Endothelial cell of umbilical vein (primary cell): ENCODE measurements around the gene SCAF8.

ENCODE experiments used
- EZH2 ChIP-seq: IDR thresholded peaks from 2 replicates; pipeline ENCODE4 v1.6.1; 2012; ENCODE audit warnings: borderline replicate concordance, low read depth, mild to moderate bottlenecking, moderate library complexity, low read length, inconsistent platforms; ENCODE audit not compliant: severe bottlenecking
- JUN ChIP-seq: IDR thresholded peaks from 2 replicates; pipeline ENCODE4 v1.6.1; 2011; ENCODE audit warnings: borderline replicate concordance, low read depth; ENCODE audit not compliant: insufficient read length, insufficient read depth
- POLR2AphosphoS5 ChIP-seq: IDR thresholded peaks from 2 replicates; pipeline ENCODE4 v1.6.1; 2012; ENCODE audit warnings: low read depth, mild to moderate bottlenecking, control low read depth, low read length, moderate library complexity; ENCODE audit not compliant: insufficient read depth
- TF ChIP-seq, protein P1 (sequence below), 2 donors: IDR thresholded peaks; 1 replicate in 1 of 2; 2 replicates in 1 of 2; pipeline ENCODE4 v1.5.1; 2011; ENCODE audit warnings: low read length in 2 of 2, mild to moderate bottlenecking in 2 of 2, moderate library complexity in 2 of 2, control low read depth in 1 of 2, inconsistent platforms in 1 of 2, low read depth in 1 of 2; ENCODE audit not compliant: insufficient read depth in 1 of 2; ENCODE audit errors: extremely low read depth in 1 of 2

DNA sequence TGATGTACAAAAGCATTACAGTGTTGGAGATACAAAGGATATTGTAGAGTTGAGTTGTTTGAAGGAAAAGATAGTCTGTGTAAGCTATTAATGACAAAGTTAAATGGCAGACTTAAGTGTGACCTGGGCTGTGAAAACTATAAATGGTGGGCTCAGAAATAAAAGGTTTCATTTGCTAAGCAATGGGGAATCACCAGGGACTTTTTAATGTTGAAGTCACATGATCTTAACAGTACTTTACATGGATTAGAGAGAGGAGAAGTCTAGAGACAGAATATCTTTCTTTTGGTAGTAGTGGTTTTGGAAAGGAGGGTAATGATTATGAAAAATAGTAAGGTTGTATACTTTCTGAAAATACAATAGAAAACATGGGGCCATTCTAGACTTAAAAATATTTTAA lies 67.1 kb downstream of the SCAF8 start:
- TF ChIP-seq, protein P1, sequence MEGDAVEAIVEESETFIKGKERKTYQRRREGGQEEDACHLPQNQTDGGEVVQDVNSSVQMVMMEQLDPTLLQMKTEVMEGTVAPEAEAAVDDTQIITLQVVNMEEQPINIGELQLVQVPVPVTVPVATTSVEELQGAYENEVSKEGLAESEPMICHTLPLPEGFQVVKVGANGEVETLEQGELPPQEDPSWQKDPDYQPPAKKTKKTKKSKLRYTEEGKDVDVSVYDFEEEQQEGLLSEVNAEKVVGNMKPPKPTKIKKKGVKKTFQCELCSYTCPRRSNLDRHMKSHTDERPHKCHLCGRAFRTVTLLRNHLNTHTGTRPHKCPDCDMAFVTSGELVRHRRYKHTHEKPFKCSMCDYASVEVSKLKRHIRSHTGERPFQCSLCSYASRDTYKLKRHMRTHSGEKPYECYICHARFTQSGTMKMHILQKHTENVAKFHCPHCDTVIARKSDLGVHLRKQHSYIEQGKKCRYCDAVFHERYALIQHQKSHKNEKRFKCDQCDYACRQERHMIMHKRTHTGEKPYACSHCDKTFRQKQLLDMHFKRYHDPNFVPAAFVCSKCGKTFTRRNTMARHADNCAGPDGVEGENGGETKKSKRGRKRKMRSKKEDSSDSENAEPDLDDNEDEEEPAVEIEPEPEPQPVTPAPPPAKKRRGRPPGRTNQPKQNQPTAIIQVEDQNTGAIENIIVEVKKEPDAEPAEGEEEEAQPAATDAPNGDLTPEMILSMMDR (IDR thresholded peaks at IDR 0.05; ENCODE audit: extremely low read depth in 1 of 2, insufficient read depth in 1 of 2, low read depth in 1 of 2, low read length in 2 of 2): no peak
- TF ChIP-seq EZH2 (no peak), JUN (no peak), POLR2AphosphoS5 (no peak)
